Heart right ventricle (tissue), 16 donors: ENCODE data around the gene BRAT1. TPM values are rescaled to one million over a fixed set of nuclear protein-coding genes. Genes with fewer than 3 reads are reported as not detected.

ENCODE experiments used
- ATAC-seq, 8 donors: fragments of 200-7000 bp; cut with Tn5 transposase; one replicate each; pipeline ENCODE4 v1.9.1; 2020; ENCODE audit warnings: mild to moderate bottlenecking in 8 of 8, moderate library complexity in 8 of 8, moderate number of reproducible peaks in 1 of 8
- DNase-seq, 2 donors: peaks; one replicate each; pipeline ENCODE4 v3.0.0-alpha.2; 2020
- H3K27ac ChIP-seq, 10 donors: fragments of 200-600 bp; sonication (generic) in 2 of 10; one replicate each; pipeline versions ENCODE4 v1.5.0 to v1.8.0; 2020 to 2022; ENCODE audit warnings: mild to moderate bottlenecking in 3 of 10
- H3K27me3 ChIP-seq, 7 donors: fragments of 200-600 bp; one replicate each; pipeline ENCODE4 v1.8.0; 2021 to 2022; ENCODE audit warnings: mild to moderate bottlenecking in 2 of 7
- H3K36me3 ChIP-seq, 9 donors: fragments of 200-600 bp; sonication (generic) in 1 of 9; one replicate each; pipeline versions ENCODE4 v1.5.0 to v1.8.0; 2020 to 2022; ENCODE audit warnings: mild to moderate bottlenecking in 2 of 9
- H3K4me1 ChIP-seq, 9 donors: fragments of 200-600 bp; sonication (generic) in 1 of 9; one replicate each; pipeline versions ENCODE4 v1.5.0 to v1.8.0; 2020 to 2022; ENCODE audit warnings: mild to moderate bottlenecking in 4 of 9
- H3K4me3 ChIP-seq, 10 donors: fragments of 200-600 bp; sonication (generic) in 2 of 10; one replicate each; pipeline versions ENCODE4 v1.5.0 to v1.8.0; 2020 to 2022; ENCODE audit warnings: mild to moderate bottlenecking in 7 of 10, moderate library complexity in 2 of 10
- H3K9me3 ChIP-seq, 11 donors: fragments of 200-600 bp in 10 of 11; sonication (generic) in 2 of 11; one replicate each; pipeline versions ENCODE4 v1.5.0 to v1.8.0; 2013 to 2022; ENCODE audit warnings: mild to moderate bottlenecking in 2 of 11, control low read depth in 1 of 11, moderate library complexity in 1 of 11
- CTCF ChIP-seq, 9 donors: fragments of 200-600 bp; sonication (generic) in 2 of 9; IDR thresholded peaks; one replicate each; pipeline versions ENCODE4 v1.5.0 to v1.8.0; 2021 to 2022; ENCODE audit warnings: antibody characterized with exemption in 9 of 9, mild to moderate bottlenecking in 5 of 9, moderate library complexity in 1 of 9
- WGBS, 2 donors: extraction: QIAGEN DNeasy Blood & Tissue Kit; methylation state at CpG; one replicate each; pipeline ENCODE4 v1.1.7; 2013; ENCODE audit warnings: inconsistent platforms in 1 of 2; 5-methylcytosine and 5-hydroxymethylcytosine counted together
- intact Hi-C, 10 donors: fragments of 100-400 bp; cut with DNase I; formaldehyde crosslinking; loops; one replicate each; pipeline versions ENCODE4 v1.11.1 to v1.14.2; 2022
- polyA plus RNA-seq, 2 donors: library from polyadenylated mRNA; stranded (reverse); fragments of 200-250 nt; gene quantifications; one replicate each; pipeline ENCODE4 v1.2.3, GENCODE V29; 2013
- total RNA-seq, 10 donors: library from RNA; stranded (reverse); fragmentation: NEBNext Ultra II Directional in 3 of 10; extraction: Animal tissue kit (Norgen Biotek cat#: 25700) in 3 of 10; gene quantifications; one replicate each; pipeline versions ENCODE4 v1.2.1 to v1.2.4, GENCODE V29; 2021 to 2023
- donor health status: Arrhythmogenic right ventricular cardiomyopathy.
- donor health status: ischemic (EF 13 %, LVEDD 7.1; RV severe dilation, severe dysfunction).
- donor health status: healthy with polysubstance abuse.
- donor health status: DM: no; HTN: yes; CAD: no.
- donor health status: DM: no; HTN: no; CAD: no.
- donor health status: ischemic (EF 25% LVEDD 6.9; RV normal size, moderate dysfunction).
- donor health status: ischemic (EF 25% LVEDD 5.7; RV mildly dilated, moderate dysfunction).
- donor health status: healthy.
- donor health status: DM: yes; HTN: yes; CAD: no.
- donor health status: Ischemic cardiomyopathy.
- donor health status: ischemic (EF 35%, LVEDD 5.7; RV mildly dilated, moderate dysfunction).
- donor health status: nonischemic (EF 11% LVEDD 7.7; RV severe dilation, severe dysfunction).
- donor health status: DM: yes; HTN: yes; CAD: no.
- donor health status: PGD.
- donor health status: ischemic (EF 29% LVEDD 5.4; RV normal size, mild dysfunction).
- donor health status: nonischemic (EF 23%, LVEDD 6.1; RV moderate dilation, normal function).

Gene BRAT1
- total and polyA plus RNA-seq, 12 donors: 10.6 to 22.8 (median 13.9) TPM

GRCh38 chr7:2498708-2499107 lies 56.6 kb downstream of the BRAT1 start:
- no peak for DNase-seq

DNA sequence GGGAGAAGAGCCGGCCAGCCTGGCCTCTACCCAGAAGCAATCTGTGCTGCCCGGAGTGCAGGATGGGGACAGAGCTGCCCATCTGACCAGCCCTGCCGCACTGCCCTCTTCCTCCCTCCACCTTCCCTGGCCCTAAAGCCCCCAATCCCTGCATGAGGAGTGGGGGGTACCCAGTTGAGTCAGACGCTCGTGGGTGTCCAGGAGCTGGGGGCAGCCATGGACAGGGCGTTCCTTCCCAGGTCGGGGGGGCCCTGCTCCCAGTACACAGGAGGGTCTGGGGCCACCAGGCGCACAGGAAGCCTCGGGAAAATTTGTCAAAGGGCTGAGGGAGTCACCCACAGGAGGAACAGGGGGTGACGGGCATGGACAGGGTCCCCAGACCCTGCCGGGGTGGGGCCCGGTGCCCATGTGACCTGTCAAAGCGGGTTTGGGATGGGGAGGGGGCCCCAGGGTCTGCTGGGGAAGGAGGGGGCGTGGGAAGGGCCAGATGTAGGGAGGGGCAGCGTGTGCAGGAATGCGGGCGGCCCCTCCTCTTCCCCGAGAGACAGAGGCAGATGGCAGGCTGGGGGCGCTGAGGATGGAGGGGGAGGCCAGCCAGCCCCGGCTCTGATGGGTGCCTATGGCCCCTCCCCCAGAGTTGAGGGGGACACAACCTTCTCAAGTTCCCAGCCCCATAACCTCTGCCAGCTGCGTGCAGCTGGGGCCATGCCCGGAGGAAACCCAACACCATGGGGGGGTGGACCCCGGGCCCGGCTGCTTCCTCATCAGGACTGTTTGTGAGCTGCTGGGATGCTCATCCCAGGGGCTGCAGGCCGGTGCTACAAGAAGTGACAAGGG lies 57.6 kb downstream of the BRAT1 start:
- no peaks in the 10 kb centered on the region for H3K9me3 ChIP-seq
- 58% methylated on average over 25 of the region's 25 CpGs for WGBS, 2 donors

More at GRCh38 chr7:2498708-2499107, 56.6 kb downstream of the BRAT1 start:
- no peak overlapping the region for H3K4me3 ChIP-seq
- peaks cover 0 to 22% (median 6%) of the 10 kb centered on the region in 7 donors for H3K27me3 ChIP-seq
- no peak for TF ChIP-seq CTCF (IDR thresholded peaks at IDR 0.05)
- H3K27ac ChIP-seq: no peak overlapping the region
- intact Hi-C loops: no loop called here
- H3K9me3 ChIP-seq: no peaks in the 10 kb centered on the region
- ATAC-seq: no peak
- no peaks in the 10 kb centered on the region for H3K36me3 ChIP-seq
- WGBS, 2 donors: 75 to 90% methylated on average over 6 of the region's 6 CpGs
- peaks cover 6 to 36% (median 17%) of the 10 kb centered on the region in 9 donors for H3K4me1 ChIP-seq

GRCh38 chr7:2497065-2497464 lies 58.3 kb downstream of the BRAT1 start:
- H3K4me1 ChIP-seq: peaks cover 13 to 38% (median 20%) of the 10 kb centered on the region in 9 donors
- no peak for DNase-seq

More for the DNA sequence above, 57.6 kb downstream of the BRAT1 start:
- Histone ChIP-seq H3K4me3 (no peak overlapping the region), H3K36me3 (no peaks in the 10 kb centered on the region), H3K27ac (no peak overlapping the region), H3K4me1 (peaks cover 13 to 38% (median 20%) of the 10 kb centered on the region in 9 donors), H3K27me3 (peaks cover 0 to 22% (median 6%) of the 10 kb centered on the region in 7 donors)
- no peak for ATAC-seq
- DNase-seq: no peak
- intact Hi-C loops: no loop called here
- TF ChIP-seq CTCF (IDR thresholded peaks at IDR 0.05): no peak

GRCh38 chr7:2496375-2496774 lies 58.9 kb downstream of the BRAT1 start:
- WGBS, 2 donors: 92 to 93% methylated on average over 9 of the region's 9 CpGs
- TF ChIP-seq CTCF (IDR thresholded peaks at IDR 0.05): no peak
- no peaks in the 10 kb centered on the region for H3K36me3 ChIP-seq
- peaks cover 0 to 22% (median 6%) of the 10 kb centered on the region in 7 donors for H3K27me3 ChIP-seq
- no peak overlapping the region for H3K4me3 ChIP-seq
- no peaks in the 10 kb centered on the region for H3K9me3 ChIP-seq
- no peak overlapping the region for H3K27ac ChIP-seq
- no peak for ATAC-seq
- no peak for DNase-seq
- H3K4me1 ChIP-seq: peaks cover 13 to 38% (median 20%) of the 10 kb centered on the region in 9 donors
- intact Hi-C loops: no loop called here

More at GRCh38 chr7:2497065-2497464, 58.3 kb downstream of the BRAT1 start:
- no peak for ATAC-seq
- peaks cover 0 to 22% (median 6%) of the 10 kb centered on the region in 7 donors for H3K27me3 ChIP-seq
- intact Hi-C loops: no loop called here
- no peak overlapping the region for H3K27ac ChIP-seq
- H3K9me3 ChIP-seq: no peaks in the 10 kb centered on the region
- WGBS, 2 donors: 96 to 100% methylated on average over 3 of the region's 3 CpGs
- no peaks in the 10 kb centered on the region for H3K36me3 ChIP-seq
- no peak overlapping the region for H3K4me3 ChIP-seq
- no peak for TF ChIP-seq CTCF (IDR thresholded peaks at IDR 0.05)
